ENCODE measurements around the gene CHPF2. TPM values are rescaled to one million over a fixed set of nuclear protein-coding genes. Genes with fewer than 3 reads are reported as not detected.

CHPF2 gene
- total RNA-seq, 4 donors from 2014 or later: 18.0 to 38.1 (median 25.7) TPM

- Histone ChIP-seq H3K4me3 (peak overlapping the region; percentile 2 to 75), H3K4me1 (peaks cover 0 to 77% (median 44%) of the 10 kb centered on the region in 3 donors), H3K36me3 (peaks cover 0 to 21% of the 10 kb centered on the region in 2 donors), H3K9me3 (no peaks in the 10 kb centered on the region), H3K27me3 (peaks cover 12% of the 10 kb centered on the region), H3K27ac (peak overlapping the region in 3 of 4 donors; percentile 92 to 96 (median 96))
- ATAC-seq: peak; percentile 40
- no CpG with 5 or more reads among the region's 60 CpGs for WGBS, 2 donors (ENCODE audit: low coverage in 1 of 2)
- TF ChIP-seq EP300 (IDR thresholded peaks at IDR 0.05) (no peak), CTCF (IDR thresholded peaks at IDR 0.05) (peak in 3 of 4 experiments; percentile 38 to 88 (median 58))
These were observed 13.2 kb downstream of the CHPF2 start for GRCh38 chr7:151245360-151246101.

GRCh38 chr7:151246102-151246850, 14.0 kb downstream of the CHPF2 start:
- 8 to 15% methylated on average over 6 to 7 of the region's 13 CpGs for WGBS, 2 donors (ENCODE audit: low coverage in 1 of 2)
- no peak for ATAC-seq
- Histone ChIP-seq H3K9me3 (no peaks in the 10 kb centered on the region), H3K4me1 (peaks cover 0 to 85% (median 52%) of the 10 kb centered on the region in 3 donors), H3K27ac (peak overlapping the region in 3 of 4 donors; percentile 92 to 96 (median 96)), H3K36me3 (peaks cover 0 to 14% of the 10 kb centered on the region in 2 donors), H3K4me3 (peak overlapping the region in 1 of 2 donors; percentile 75), H3K27me3 (peaks cover 12% of the 10 kb centered on the region)
- TF ChIP-seq CTCF (IDR thresholded peaks at IDR 0.05) (no peak), POLR2AphosphoS5 (IDR thresholded peaks at IDR 0.05) (no peak), POLR2A (IDR thresholded peaks at IDR 0.05) (no peak), EP300 (IDR thresholded peaks at IDR 0.05) (no peak)

- Histone ChIP-seq H3K4me3 (peak overlapping the region in 1 of 2 donors; percentile 75), H3K4me1 (peaks cover 0 to 88% (median 52%) of the 10 kb centered on the region in 3 donors), H3K27ac (peak overlapping the region; percentile 55 to 96 (median 94)), H3K27me3 (peaks cover 12% of the 10 kb centered on the region), H3K36me3 (peaks cover 0 to 7% of the 10 kb centered on the region in 2 donors), H3K9me3 (no peaks in the 10 kb centered on the region)
- TF ChIP-seq POLR2A (IDR thresholded peaks at IDR 0.05): no peak
- TF ChIP-seq EP300 (IDR thresholded peaks at IDR 0.05): no peak
- no peak for TF ChIP-seq POLR2AphosphoS5 (IDR thresholded peaks at IDR 0.05)
- TF ChIP-seq CTCF (IDR thresholded peaks at IDR 0.05): no peak
- 27 to 40% methylated on average over 1 to 2 of the region's 4 CpGs for WGBS, 2 donors (ENCODE audit: low coverage in 1 of 2)
- no peak for ATAC-seq
These were observed 14.7 kb downstream of the CHPF2 start for GRCh38 chr7:151246851-151247580.

GRCh38 chr7:151247611-151248345, 15.5 kb downstream of the CHPF2 start:
- Histone ChIP-seq H3K36me3 (no peaks in the 10 kb centered on the region), H3K27ac (peak overlapping the region; percentile 55 to 96 (median 94)), H3K4me3 (peak overlapping the region; percentile 37 to 75), H3K27me3 (peaks cover 12% of the 10 kb centered on the region), H3K9me3 (no peaks in the 10 kb centered on the region), H3K4me1 (peaks cover 0 to 93% (median 56%) of the 10 kb centered on the region in 3 donors)
- TF ChIP-seq CTCF (IDR thresholded peaks at IDR 0.05): no peak
- TF ChIP-seq EP300 (IDR thresholded peaks at IDR 0.05): no peak
- no peak for TF ChIP-seq POLR2A (IDR thresholded peaks at IDR 0.05)
- no peak for TF ChIP-seq POLR2AphosphoS5 (IDR thresholded peaks at IDR 0.05)
- WGBS, 2 donors (ENCODE audit: low coverage in 1 of 2): 0 to 15% methylated on average over 5 to 7 of the region's 29 CpGs
- no peak for ATAC-seq
